ENCODE results near the gene TMEM50B.

TMEM50B gene

GRCh38 chr21:33444499-33444898 is 35.3 kb downstream of the TMEM50B start:
- no peak for DNase-seq (ENCODE audit: low spot score)
- TF ChIP-seq CTCF (IDR thresholded peaks at IDR 0.05; ENCODE audit: extremely low read depth, insufficient read depth, missing control alignments): no peak
- in situ Hi-C loops (cut with MboI; ENCODE audit: low pct_unique_long_range_greater_than_20kb, low sequenced_read_pairs, unreplicated experiment): loop anchor here (5.0 to 10.0 kb wide), 2 partner anchors 242 to 610 kb away; no protein-coding TSS in a partner anchor

- DNase-seq (ENCODE audit: low spot score): no peak
- TF ChIP-seq CTCF (IDR thresholded peaks at IDR 0.05; ENCODE audit: extremely low read depth, insufficient read depth, missing control alignments): no peak
- in situ Hi-C loops (cut with MboI; ENCODE audit: low pct_unique_long_range_greater_than_20kb, low sequenced_read_pairs, unreplicated experiment): loop anchor here (5.0 to 10.0 kb wide), 2 partner anchors 241 to 608 kb away; no protein-coding TSS in a partner anchor
These were observed 36.6 kb downstream of the TMEM50B start for GRCh38 chr21:33443194-33443593.

GRCh38 chr21:33441489-33442477 is 38.0 kb downstream of the TMEM50B start:
- peak; percentile 62 for DNase-seq (ENCODE audit: low spot score)
- no peak for TF ChIP-seq CTCF (IDR thresholded peaks at IDR 0.05; ENCODE audit: extremely low read depth, insufficient read depth, missing control alignments)
- in situ Hi-C loops (cut with MboI; ENCODE audit: low pct_unique_long_range_greater_than_20kb, low sequenced_read_pairs, unreplicated experiment): loop anchor here (5.0 to 10.0 kb wide), 2 partner anchors 239 to 607 kb away; no protein-coding TSS in a partner anchor

GRCh38 chr21:33437140-33437539 is 42.6 kb downstream of the TMEM50B start:
- no peak for TF ChIP-seq CTCF (IDR thresholded peaks at IDR 0.05; ENCODE audit: extremely low read depth, insufficient read depth, missing control alignments)
- no peak for DNase-seq (ENCODE audit: low spot score)
- in situ Hi-C loops (cut with MboI; ENCODE audit: low pct_unique_long_range_greater_than_20kb, low sequenced_read_pairs, unreplicated experiment): no loop called here

- DNase-seq (ENCODE audit: low spot score): peak; percentile 84
- in situ Hi-C loops (cut with MboI; ENCODE audit: low pct_unique_long_range_greater_than_20kb, low sequenced_read_pairs, unreplicated experiment): no loop called here
- no peak for TF ChIP-seq CTCF (IDR thresholded peaks at IDR 0.05; ENCODE audit: extremely low read depth, insufficient read depth, missing control alignments)
These were observed 44.9 kb downstream of the TMEM50B start for GRCh38 chr21:33434770-33435360.

- TF ChIP-seq CTCF (IDR thresholded peaks at IDR 0.05; ENCODE audit: extremely low read depth, insufficient read depth, missing control alignments): no peak
- in situ Hi-C loops (cut with MboI; ENCODE audit: low pct_unique_long_range_greater_than_20kb, low sequenced_read_pairs, unreplicated experiment): no loop called here
- DNase-seq (ENCODE audit: low spot score): no peak
These were observed 46.2 kb downstream of the TMEM50B start for GRCh38 chr21:33433425-33434114.

Data from GM13977 (cell line).